Chondrocyte (in vitro differentiated cells): Measurements from ENCODE around the gene NECAB3. TPM values are rescaled to one million over a fixed set of nuclear protein-coding genes. Genes with fewer than 3 reads are reported as not detected.
"Not testable (repeated sequence)": the region's sequence is repeated elsewhere in the genome, so short reads cannot be mapped to it uniquely, and the experiment has no call there.

Experiments
- DNase-seq: peaks from one replicate; pipeline ENCODE4 v3.0.0; 2021; ENCODE audit warnings: mixed read lengths, low spot score
- H3K27ac Mint-ChIP-seq: one replicate; pipeline ENCODE4 v1.8.0; 2021; ENCODE audit warnings: mild to moderate bottlenecking, moderate library complexity, mixed read lengths; ENCODE audit not compliant: unreplicated experiment
- H3K27me3 Mint-ChIP-seq: 2 replicates; pipeline ENCODE4 v1.8.0; 2021; ENCODE audit warnings: low read depth, mixed read lengths
- H3K36me3 Mint-ChIP-seq: 2 replicates; pipeline ENCODE4 v1.8.0; 2021; ENCODE audit warnings: low read depth, mixed read lengths
- H3K4me1 Mint-ChIP-seq: 2 replicates; pipeline ENCODE4 v1.8.0; 2021; ENCODE audit warnings: low read depth, mild to moderate bottlenecking, mixed read lengths
- H3K4me3 Mint-ChIP-seq: one replicate; pipeline ENCODE4 v1.8.0; 2021; ENCODE audit warnings: mild to moderate bottlenecking, moderate library complexity, mixed read lengths; ENCODE audit not compliant: unreplicated experiment
- H3K9me3 Mint-ChIP-seq: 2 replicates; pipeline ENCODE4 v1.8.0; 2021; ENCODE audit warnings: low read depth, mixed read lengths
- CTCF ChIP-seq: fragments of 200-600 bp; sonication (generic); IDR thresholded peaks from 2 replicates; pipeline ENCODE4 v1.5.0; 2021; ENCODE audit warnings: antibody characterized with exemption, mild to moderate bottlenecking, moderate library complexity
- total RNA-seq: library from RNA; stranded (reverse); gene quantifications from 3 replicates; pipeline ENCODE4 v1.2.1, GENCODE V29; 2021

The NECAB3 gene
- total RNA-seq, 1 donor from 2014 or later, result 32.5 TPM

GRCh38 chr20:33645072-33645358 is 29.2 kb downstream of the NECAB3 start:
- H3K4me3 Mint-ChIP-seq, result no peak overlapping the region
- H3K27me3 Mint-ChIP-seq, result no peaks in the 10 kb centered on the region
- H3K9me3 Mint-ChIP-seq, result no peaks in the 10 kb centered on the region
- peaks cover 22% of the 10 kb centered on the region for H3K4me1 Mint-ChIP-seq
- DNase-seq, result no peak
- peaks cover 44% of the 10 kb centered on the region for H3K36me3 Mint-ChIP-seq
- TF ChIP-seq CTCF, result no peak
- H3K27ac Mint-ChIP-seq, result no peak overlapping the region

GRCh38 chr20:33644313-33645071 is 29.7 kb downstream of the NECAB3 start:
- H3K4me3 Mint-ChIP-seq, result no peak overlapping the region
- no peak overlapping the region for H3K27ac Mint-ChIP-seq
- peaks cover 49% of the 10 kb centered on the region for H3K36me3 Mint-ChIP-seq
- DNase-seq, result no peak
- no peak for TF ChIP-seq CTCF
- no peaks in the 10 kb centered on the region for H3K27me3 Mint-ChIP-seq
- H3K4me1 Mint-ChIP-seq, result peaks cover 22% of the 10 kb centered on the region
- no peaks in the 10 kb centered on the region for H3K9me3 Mint-ChIP-seq

- Mint-ChIP-seq H3K4me1 (no peaks in the 10 kb centered on the region), H3K27ac (no peak overlapping the region), H3K9me3 (no peaks in the 10 kb centered on the region), H3K36me3 (peaks cover 62% of the 10 kb centered on the region), H3K4me3 (no peak overlapping the region), H3K27me3 (no peaks in the 10 kb centered on the region)
- no peak for TF ChIP-seq CTCF
- no peak for DNase-seq
Measured at GRCh38 chr20:33640287-33640686, 33.9 kb downstream of the NECAB3 start.

GRCh38 chr20:33636776-33637175 is 37.5 kb downstream of the NECAB3 start:
- DNase-seq, result no peak
- Mint-ChIP-seq H3K27me3 (no peaks in the 10 kb centered on the region), H3K9me3 (no peaks in the 10 kb centered on the region), H3K36me3 (peaks cover 56% of the 10 kb centered on the region), H3K4me1 (no peaks in the 10 kb centered on the region), H3K27ac (no peak overlapping the region), H3K4me3 (no peak overlapping the region)
- no peak for TF ChIP-seq CTCF

- Mint-ChIP-seq H3K27me3 (no peaks in the 10 kb centered on the region), H3K27ac (no peak overlapping the region), H3K36me3 (peaks cover 54% of the 10 kb centered on the region), H3K4me1 (no peaks in the 10 kb centered on the region), H3K9me3 (no peaks in the 10 kb centered on the region), H3K4me3 (no peak overlapping the region)
- DNase-seq, result no peak
- TF ChIP-seq CTCF, result no peak
Measured at GRCh38 chr20:33635341-33635740, 38.9 kb downstream of the NECAB3 start.

GRCh38 chr20:33631910-33632309 is 42.3 kb downstream of the NECAB3 start:
- DNase-seq, H3K27ac Mint-ChIP-seq, H3K4me3 Mint-ChIP-seq, H3K4me1 Mint-ChIP-seq, H3K9me3 Mint-ChIP-seq, H3K27me3 Mint-ChIP-seq: not testable (repeated sequence)
- H3K36me3 Mint-ChIP-seq, result peaks cover 53% of the 10 kb centered on the region
